Stimulated activated CD4-positive, alpha-beta T cell treated with anti-CD3 and anti-CD28 coated beads, Interleukin-2, amount 100 ng/mL, for 4 hours (primary cell): ENCODE results near the gene ZNF563.
A peak's percentile ranks its signal among the peaks of the same experiment; 100 is the strongest.

ENCODE experiments used
- DNase-seq: peaks from one replicate; pipeline ENCODE4 v3.0.0-alpha.2; 2020; ENCODE audit warnings: low read depth

ZNF563 gene

DNA sequence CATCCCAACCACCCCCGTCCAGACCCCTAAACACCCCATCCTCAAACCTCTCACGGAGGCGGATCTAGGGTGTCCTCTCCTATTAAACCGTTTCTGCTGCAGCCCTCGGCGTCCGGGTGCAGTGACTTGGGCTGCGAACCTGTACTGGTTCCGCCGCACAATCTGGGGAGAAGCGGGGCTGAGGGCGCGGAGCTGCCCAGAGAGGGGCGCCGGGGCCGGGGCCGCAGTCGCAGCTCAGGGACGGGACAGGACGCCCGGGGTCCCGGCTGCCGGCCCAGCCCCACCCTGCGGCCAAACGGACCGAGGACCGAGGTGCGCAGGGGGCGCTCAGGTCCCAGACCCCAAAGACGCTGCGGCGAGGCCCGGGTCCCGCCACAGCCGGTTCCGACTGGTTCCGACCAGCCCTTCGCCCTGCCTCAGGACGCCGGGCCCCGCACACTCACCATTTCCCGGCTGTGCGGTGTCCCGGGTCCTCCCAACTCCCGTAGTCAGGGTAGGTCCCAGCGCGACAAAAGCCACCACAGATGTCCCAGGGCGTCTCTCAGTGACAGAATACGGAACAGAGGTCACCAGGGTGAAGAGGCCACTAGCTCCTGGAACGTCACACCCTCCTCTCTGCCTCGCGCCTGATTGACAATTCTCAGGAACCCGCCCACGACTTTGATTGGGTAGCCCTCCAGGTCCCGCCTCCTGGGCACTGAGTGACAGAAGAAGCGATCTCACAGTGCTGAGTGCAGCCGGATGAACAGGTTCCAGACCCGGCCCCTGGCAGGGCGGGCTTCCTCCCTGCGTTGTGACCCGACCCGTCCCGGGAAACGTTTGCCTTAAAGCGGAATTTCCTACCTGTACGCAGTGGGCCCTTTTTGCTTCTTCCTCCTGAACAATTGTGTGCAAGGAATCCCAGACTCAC is 38.9 kb downstream of the ZNF563 start, which contains the start of gene ZNF44:
Gene ZNF44 (minus strand): TSS at position 635 of the 910 bp plus-strand sequence. CDS start 189 bp downstream, at position 446.
- peak; percentile 94 for DNase-seq

DNA sequence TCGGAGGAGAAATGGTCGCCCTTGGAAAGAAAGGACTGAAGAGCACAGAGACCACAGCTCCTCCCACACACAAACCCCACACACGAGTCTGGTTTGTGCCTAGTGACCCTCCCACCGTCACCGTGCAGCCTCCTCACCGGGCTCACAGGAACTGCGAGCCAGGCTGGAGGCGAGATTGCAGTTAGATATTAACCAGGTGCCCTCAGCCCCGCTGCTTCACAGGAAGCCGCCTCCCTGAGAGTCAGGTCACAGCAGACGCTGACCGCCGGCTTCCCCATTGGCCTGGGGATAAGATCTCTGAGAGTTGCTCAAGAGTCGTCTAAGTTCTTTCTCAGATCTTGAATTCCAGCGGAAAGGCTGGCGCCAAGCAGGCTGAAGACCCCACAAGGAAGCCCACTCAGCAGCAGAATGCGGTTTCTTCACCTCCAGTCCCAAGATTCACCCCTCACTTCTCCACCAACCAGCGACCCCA is 39.6 kb downstream of the ZNF563 start:
- peak; percentile 32 for DNase-seq

DNA sequence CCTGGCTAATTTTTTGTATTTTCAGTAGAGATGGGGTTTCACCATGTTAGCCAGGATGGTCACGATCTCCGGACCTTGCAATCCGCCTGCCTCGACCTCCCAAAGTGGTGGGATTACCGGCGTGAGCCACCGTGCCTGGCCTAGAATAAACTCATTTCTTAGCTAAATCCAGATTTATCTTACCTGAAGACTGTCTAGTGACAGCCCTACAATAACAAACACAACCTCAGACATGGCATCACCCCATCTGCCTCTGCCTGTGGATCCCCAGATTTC is 43.7 kb downstream of the ZNF563 start:
- DNase-seq: no peak

DNA sequence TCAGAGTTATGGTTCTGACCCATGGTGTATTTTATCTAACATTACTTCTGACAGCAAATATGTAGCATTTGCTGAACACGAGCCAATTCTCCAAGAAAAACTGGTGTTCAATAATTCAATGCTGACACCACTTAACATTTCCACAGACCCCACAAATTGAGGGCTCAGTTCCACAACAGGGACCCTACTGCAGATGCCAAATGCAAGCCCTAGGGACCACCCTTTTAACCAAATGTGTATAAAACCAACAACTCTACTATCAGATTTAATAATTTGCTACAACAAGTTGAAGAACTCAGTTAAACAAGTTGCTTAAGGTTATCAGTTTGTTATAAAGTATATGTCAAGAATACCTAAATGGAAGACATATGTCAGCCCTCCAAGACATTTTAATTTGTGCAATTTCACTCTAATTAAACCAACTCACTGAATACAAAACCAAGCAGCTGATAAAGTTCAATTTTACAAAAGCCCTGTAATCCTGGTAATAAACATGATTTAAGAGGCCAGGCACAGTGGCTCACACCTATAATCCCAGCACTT is 45.4 kb downstream of the ZNF563 start:
- DNase-seq: no peak

DNA sequence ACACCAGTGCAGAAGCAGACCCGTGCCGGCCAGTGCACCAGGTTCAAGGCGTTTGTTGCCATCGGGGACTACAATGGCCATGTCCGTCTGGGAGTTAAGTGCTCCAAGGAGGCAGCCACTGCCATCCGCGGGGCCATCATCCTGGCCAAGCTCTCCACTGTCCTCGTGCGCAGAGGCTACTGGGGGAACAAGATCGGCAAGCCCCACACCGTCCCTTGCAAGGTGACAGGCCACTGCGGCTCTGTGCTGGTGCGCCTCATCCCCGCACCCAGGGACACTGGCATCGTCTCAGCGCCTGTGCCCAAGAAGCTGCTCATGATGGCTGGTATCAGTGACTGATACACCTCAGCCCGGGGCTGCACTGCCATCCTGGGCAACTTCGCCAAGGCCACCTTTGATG is 48.8 kb downstream of the ZNF563 start:
- no peak for DNase-seq

DNA sequence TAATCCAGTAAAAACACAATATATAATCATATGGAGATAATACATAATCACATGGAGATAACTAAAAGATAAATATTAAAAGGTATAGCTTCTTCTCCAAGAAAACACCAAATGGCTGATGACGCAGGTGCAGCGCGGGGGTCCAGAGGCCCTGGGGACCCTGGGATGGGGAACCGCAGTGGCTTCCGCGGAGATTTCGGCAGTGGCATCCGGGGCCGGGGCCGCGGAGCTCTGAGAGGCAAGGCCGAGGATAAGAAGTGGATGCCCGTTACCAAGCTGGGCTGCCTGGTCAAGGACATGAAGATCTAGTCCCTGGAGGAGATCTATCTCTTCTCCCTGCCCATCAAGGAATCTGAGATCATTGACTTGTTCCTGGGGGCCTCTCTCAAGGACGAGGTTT is 49.2 kb downstream of the ZNF563 start:
- DNase-seq: no peak

DNA sequence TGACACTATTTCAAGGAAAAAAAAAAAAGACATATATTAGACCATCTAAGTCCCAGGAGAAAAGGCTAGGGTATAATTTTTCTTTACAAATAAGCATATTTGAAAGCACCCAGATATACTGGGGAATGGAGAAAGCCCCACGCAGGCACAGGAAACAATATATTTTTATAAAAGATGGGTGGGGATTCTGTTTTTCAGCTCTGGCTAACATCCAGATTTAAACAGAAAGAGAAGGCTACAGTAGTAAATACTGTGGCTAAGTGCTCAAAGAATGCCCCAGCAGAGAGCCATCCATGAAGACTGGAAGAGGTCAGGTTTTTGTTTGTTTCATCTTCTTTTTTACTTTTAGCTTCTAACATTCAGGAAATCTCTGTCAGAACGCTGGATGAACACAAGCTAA is 54.7 kb downstream of the ZNF563 start:
- DNase-seq: no peak

DNA sequence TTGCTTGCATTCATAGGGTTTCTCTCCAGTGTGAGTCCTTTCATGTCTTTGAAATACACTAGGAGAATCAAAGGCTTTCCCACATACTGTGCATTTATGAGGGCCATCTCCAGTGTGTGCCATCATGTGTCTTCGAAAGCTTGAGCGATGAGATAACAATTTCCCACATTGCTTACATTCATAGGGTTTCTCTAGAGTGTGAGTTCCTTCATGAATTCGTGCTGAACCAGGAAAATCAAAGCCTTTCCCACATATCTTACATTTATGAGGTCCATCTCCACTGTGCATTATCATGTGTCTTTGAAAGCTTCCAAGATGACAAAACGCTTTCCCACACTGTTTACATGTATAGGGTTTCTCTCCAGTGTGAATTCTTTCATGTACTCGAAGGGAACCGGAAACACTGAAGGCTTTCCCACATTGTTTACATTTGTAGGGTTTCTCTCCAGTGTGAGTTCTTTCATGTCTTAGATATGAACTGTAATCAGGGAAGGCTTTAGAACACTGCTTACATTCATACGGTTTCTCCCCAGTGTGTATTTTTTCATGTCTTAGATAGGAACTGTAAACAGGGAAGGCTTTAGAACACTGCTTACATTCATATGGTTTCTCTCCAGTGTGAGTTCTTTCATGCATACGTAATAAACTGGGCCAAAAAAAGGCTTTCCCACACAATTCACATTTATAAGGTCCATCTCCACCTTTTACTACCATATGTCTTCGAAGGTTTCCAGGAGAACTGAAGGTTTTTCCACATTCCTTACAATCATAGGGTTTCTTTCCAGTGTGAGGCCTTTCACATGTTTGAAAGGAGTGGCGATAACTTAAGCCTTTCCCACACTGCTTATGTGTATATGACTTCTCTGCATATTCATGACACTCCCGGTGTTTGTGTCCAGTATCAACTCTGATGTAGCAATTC is 60.2 kb downstream of the ZNF563 start:
- DNase-seq: no peak

DNA sequence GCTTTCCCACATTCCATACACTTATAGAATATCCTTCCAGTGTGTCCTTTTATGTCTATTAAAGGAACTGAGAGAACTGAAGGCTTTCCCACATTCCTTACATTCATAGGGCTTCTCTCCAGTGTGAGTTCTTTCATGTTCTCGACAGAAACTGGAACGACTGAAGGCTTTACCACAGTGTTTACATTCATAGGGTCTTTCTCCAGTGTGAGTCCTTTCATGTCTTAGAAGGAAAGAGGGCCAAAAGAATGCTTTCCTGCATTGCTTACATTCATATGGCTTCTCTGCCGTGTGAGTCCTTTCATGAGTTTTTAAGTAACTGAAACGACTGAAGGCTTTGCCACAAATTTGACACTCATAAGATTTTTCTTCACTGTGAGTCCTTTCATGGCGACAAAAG is 61.0 kb downstream of the ZNF563 start:
- no peak for DNase-seq

DNA sequence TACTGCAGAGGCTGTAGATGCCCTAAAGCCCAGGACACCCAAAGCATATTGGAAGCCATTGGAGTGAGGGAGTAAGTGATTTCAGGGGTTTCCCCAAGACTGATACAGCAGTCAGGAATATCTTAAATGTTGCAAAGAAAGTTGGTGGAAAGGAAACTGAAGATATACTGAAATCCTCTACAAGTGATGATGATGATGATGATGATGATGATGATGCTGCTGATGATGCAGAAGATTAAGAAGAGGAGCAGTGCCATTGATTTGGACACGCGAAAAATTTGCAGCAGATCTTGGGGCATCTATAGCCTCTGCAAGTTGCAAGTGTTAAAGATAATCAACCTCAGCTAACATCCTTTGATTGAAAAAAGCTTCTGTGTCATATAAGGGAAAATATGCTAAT is 62.6 kb downstream of the ZNF563 start:
- DNase-seq: no peak
